NCI-H128 (cell line): ENCODE results near the gene INPP5A.

Experiments
- DNase-seq: peaks from one replicate; lab custom pipeline; 2025; ENCODE audit not compliant: unreplicated experiment; lab: John Stamatoyannopoulos, UW

Gene INPP5A

DNA sequence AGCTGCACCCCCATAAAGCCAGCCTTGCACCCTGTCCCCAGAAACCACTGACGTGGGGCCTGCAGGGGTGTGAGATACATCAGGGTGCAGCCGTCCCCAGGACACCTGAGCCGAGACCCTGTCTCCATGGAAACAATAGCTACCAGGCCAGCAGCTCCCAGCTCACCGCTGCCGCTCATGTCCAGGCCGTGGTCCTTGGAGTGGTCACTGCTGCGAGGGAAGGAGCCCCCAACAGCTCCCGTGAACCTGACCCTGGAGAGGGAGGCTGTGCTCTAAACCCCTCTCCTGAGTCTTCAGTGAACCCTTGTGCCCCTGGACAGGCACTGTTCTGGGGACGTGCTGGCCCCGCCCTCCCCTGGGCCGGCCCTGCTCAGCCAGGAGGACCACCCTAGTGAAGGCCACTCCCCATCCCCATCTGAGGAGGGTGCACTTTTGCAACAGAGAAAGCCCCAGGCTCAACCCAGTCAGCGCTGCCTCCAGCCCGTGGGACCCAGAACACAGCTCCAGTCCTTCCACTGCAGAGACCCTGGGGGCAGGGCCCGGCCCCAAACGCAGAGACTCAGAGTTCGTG is 19.6 kb upstream of the INPP5A start:
- no peak for DNase-seq

DNA sequence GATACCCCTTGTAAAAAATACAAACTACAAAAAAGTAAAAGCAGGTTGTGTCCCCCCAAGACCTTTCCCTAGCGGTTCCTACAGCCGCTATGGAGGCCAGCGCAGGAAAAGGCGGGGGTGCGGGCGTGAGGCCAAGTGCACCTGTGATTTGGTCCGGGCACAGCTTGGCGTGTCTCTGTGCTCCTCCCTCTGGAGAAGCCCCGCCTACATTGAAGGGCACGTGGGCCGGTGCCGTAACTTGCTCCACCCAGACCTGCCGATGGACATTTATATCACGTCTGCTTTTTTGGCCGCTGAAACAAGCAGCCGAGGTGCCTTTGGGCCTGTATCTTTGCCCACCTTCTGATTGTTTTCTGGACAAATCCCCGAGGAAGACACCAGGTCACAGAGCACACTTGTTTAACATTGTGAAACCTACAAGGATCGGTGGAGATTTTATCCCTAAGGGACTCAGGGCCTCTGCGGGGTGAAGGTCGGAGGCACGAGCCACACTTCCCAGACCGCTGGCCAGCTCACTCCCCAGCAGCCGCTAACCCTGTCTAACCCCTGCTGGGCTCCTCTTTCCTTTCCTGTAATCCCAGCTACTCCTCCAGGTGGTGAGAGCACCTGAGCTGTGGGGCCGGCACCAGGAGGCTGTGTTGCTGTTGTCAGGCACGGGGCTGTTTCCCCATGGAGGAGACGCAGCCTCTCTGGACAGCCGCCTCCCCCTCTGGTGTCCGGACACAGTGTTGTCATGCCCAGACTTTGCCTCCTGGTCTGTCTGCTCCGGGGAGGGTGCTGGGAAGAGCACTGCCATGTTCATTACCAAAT is 18.8 kb upstream of the INPP5A start:
- no peak for DNase-seq

- no peak for DNase-seq
Measured at GRCh38 chr10:132519382-132520176, 18.0 kb upstream of the INPP5A start.

- DNase-seq = no peak
Measured at GRCh38 chr10:132520177-132520811, 17.3 kb upstream of the INPP5A start.

- no peak for DNase-seq
Measured at GRCh38 chr10:132521041-132521465, 16.5 kb upstream of the INPP5A start.

GRCh38 chr10:132521466-132522102 is 16.0 kb upstream of the INPP5A start:
- no peak for DNase-seq

DNA sequence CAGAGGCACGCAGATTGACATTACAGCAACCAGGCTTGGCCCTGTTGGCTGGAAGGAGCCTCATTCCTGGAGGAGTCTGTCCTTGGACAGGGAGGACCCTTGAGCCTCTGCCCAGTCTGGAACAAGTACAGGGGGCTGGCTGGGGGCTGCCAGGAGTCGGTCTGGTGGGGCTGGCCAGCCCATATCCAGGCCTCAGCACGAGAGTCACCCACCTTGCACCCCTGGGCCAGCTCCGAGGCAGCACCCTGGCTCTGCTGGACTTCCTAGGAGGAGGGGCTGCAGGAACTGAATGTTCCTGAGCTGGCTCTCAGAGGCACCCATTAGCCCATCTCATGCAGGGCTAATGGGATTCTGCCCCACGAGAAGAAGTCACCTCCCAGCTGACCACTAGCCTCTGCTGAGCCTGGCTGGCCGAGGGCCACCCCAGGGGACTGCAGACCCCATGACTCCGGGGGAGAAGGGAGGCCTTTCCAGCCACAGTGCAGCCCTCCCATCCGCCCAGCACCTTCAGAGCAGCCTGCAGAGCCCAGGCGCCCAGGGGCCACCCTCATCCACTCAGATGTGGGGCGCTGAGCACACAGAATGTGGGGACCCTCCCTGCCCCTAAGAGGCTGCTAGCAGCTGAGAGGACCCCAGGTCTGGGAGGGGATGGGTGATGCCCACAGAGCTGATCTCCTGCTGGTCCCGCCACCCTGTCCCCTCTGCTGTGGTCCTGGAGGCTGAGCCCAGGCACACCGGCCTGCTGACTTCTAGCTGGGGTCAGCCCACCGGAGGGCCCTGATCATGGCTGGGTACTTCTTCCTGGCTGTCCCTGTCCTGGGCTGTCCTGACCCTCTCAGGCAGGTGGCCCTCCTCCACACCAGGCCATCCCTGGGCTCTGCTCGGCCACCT is 14.8 kb upstream of the INPP5A start:
- DNase-seq = no peak

DNA sequence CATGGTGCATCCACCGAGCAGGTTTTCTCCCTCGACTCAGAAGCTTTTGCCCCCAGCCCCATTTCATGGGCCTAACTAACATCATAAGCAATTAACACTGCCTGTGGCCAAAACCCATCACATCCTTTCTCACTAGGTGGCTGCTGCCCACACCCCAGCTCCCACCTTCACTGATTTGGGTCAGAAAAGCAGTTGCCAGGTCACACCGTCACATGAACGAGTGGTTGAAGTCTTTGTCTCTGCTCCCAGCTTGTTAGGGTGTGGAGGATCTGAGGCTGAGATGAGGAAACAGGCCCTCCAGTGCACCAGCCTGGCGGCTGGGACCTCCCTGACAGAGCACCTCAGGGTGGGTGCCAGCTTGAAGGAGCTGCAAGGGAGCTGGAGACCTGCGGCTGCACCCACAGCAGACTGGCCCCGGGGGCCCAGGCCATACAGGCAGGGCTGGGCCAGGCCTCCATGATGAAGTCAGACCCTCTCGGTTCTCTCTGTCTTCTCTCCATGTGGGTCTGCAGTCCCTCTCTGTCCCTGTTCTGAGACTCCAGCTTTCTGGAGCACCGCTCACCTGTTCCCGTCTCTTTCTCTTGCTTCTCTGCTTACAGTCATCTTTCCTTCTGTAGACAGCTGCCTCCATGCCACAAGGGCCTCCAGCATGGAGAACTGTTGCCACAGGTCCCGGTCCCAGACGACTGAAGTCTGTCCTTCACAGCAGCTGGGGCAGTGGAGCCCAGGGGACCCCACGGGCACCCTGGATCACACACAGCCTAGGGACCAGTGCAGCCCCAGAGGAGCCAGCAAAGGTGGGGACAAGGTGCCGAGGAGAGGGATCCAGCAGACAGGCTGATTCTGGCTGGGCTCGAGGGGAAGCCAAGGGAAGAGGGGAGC is 13.8 kb upstream of the INPP5A start:
- DNase-seq = no peak

- DNase-seq = no peak
Measured at GRCh38 chr10:132524443-132525285, 12.9 kb upstream of the INPP5A start.

- DNase-seq = no peak
Measured at GRCh38 chr10:132526676-132527075, 10.9 kb upstream of the INPP5A start.

DNA sequence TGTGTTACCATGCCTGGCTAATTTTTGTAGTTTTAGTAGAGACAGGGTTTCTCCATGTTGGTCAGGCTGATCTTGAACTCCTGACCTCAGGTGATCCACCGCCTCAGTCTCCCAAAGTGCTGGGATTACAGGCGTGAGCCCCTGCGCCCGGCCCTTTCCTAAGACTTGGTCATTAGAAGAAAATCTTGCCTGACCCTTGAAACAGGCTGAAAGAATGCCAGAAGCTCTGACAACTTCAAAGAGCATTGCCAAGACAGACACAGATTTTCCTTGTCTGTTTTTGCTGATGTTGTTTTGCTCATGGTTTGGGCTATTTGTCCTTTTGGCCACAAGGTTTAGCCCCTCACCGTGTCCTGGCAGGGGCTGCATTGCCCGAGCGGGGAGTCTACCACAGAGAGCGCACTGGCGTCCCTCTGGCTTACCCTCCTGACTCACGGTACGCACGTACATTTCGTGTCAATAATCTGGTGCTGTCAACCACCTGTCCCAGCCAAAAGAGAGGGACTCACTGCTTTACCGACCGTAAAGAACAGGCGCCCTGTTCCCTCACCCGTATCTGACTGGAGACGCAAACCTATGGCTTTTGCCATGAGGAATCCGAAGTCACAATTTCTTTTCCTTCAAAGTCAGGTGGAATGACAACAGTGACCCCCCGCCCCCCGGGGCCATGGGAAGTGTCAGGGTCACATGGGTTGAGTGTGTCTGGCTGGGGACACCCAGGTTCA is 10.1 kb upstream of the INPP5A start:
- DNase-seq = no peak

- no peak for DNase-seq
Measured at GRCh38 chr10:132528064-132528691, 9.4 kb upstream of the INPP5A start.

GRCh38 chr10:132532179-132532578 is 5.4 kb upstream of the INPP5A start:
- DNase-seq = no peak

DNA sequence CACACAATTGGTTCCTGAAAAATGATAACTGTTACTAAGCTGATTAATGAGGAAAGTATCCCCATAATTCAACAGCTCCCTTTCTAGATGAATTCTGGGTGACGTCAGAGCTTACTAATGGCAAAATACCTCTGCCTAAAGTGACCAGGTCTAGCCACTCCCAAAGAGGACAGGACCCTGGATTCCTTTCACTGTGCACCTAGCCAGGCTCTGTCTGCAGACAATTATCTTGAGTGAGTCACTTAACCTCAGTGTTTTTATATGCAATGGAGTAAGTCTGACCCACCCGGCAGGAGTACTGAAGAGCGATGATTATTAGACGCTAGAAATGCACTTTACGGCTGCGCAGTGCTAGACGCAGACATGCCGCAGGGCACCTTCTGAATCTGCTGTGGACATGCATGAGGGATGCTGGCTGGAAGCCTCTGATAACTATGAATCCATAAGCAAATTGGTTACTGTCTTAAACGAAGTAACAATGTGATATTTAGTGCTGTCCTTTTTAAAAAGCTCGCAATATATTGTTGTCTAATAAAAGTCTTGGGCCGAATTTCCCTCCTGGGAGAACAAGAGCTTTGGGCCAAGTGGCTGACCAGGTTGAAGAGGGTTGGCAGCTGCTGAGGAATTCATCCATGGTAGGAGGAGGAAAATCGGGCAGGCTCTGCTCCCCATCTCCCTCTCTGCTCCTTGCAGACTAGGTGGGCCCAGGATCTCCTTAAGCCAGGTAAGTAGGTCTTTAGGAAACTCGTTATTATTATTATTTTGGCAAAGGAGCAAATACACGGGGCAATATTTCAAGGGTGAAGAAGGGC is 4.6 kb upstream of the INPP5A start:
- DNase-seq = no peak

GRCh38 chr10:132533571-132534260 is 3.9 kb upstream of the INPP5A start:
- no peak for DNase-seq
